OCI-LY1 (cell line): ENCODE measurements around the gene CPNE8.

Source experiments
- H2AFZ ChIP-seq: fragments of 200-600 bp; sonication (generic), shearing (Covaris generic); 2 replicates; pipeline ENCODE4 v1.6.0; 2014; ENCODE audit warnings: antibody characterized with exemption, mild to moderate bottlenecking, low read length
- H3F3A ChIP-seq: fragments of 200-600 bp; sonication (generic), shearing (Covaris generic); 2 replicates; pipeline ENCODE4 v1.6.0; 2014; ENCODE audit warnings: mild to moderate bottlenecking, antibody characterized with exemption, low read length, moderate library complexity; ENCODE audit not compliant: insufficient read depth
- H3K27ac ChIP-seq: fragments of 200-600 bp; sonication (generic); 2 replicates; pipeline ENCODE4 v1.5.1; 2014; ENCODE audit warnings: low read length, mixed run types, mild to moderate bottlenecking, low read depth; ENCODE audit not compliant: poor library complexity, severe bottlenecking
- H3K27me3 ChIP-seq: fragments of 200-600 bp; sonication (generic); 2 replicates; pipeline ENCODE4 v1.6.0; 2014; ENCODE audit warnings: antibody characterized with exemption, mild to moderate bottlenecking, low read length, moderate library complexity; ENCODE audit not compliant: insufficient read depth
- H3K36me3 ChIP-seq: fragments of 200-600 bp; sonication (generic); 2 replicates; pipeline ENCODE4 v1.6.1; 2014; ENCODE audit warnings: mild to moderate bottlenecking, antibody characterized with exemption, low read length, moderate library complexity, mixed read lengths; ENCODE audit not compliant: insufficient read depth
- H3K4me1 ChIP-seq: fragments of 200-600 bp; sonication (generic); 2 replicates; pipeline ENCODE4 v1.5.1; 2014; ENCODE audit warnings: mild to moderate bottlenecking, low read length, moderate library complexity; ENCODE audit not compliant: insufficient read depth, severe bottlenecking
- H3K4me2 ChIP-seq: fragments of 200-600 bp; sonication (generic), shearing (Covaris generic); 2 replicates; pipeline ENCODE4 v1.6.1; 2014; ENCODE audit warnings: low read length
- H3K4me3 ChIP-seq: fragments of 200-600 bp; sonication (generic); 2 replicates; pipeline ENCODE4 v1.5.1; 2014; ENCODE audit warnings: low read length, low read depth, mild to moderate bottlenecking, mixed read lengths; ENCODE audit not compliant: poor library complexity, severe bottlenecking
- H3K79me2 ChIP-seq: fragments of 200-600 bp; shearing (Covaris generic); 2 replicates; pipeline ENCODE4 v1.6.1; 2016; ENCODE audit warnings: mixed run types, low read length, mixed read lengths; ENCODE audit not compliant: insufficient read depth
- H3K9ac ChIP-seq: fragments of 200-600 bp; sonication (generic), shearing (Covaris generic); 2 replicates; pipeline ENCODE4 v1.6.1; 2014; ENCODE audit warnings: mild to moderate bottlenecking, low read length, mixed read lengths
- H3K9me2 ChIP-seq: fragments of 200-600 bp; sonication (generic), shearing (Covaris generic); 2 replicates; pipeline ENCODE4 v1.6.1; 2014; ENCODE audit warnings: low read depth, mild to moderate bottlenecking, low read length, mixed read lengths
- H3K9me3 ChIP-seq: fragments of 200-600 bp; shearing (Covaris generic); 2 replicates; pipeline ENCODE4 v1.6.1; 2014; ENCODE audit warnings: low read length, mixed read lengths
- H4K20me1 ChIP-seq: fragments of 200-600 bp; sonication (generic), shearing (Covaris generic); 2 replicates; pipeline ENCODE4 v1.6.0; 2016; ENCODE audit warnings: mild to moderate bottlenecking, low read length; ENCODE audit not compliant: insufficient read depth
- EZH2 ChIP-seq: fragments of 200-600 bp; sonication (generic), shearing (Covaris generic); IDR thresholded peaks from 2 replicates; pipeline ENCODE4 v1.8.0; 2017; ENCODE audit warnings: borderline replicate concordance, mixed run types, mild to moderate bottlenecking, antibody characterized with exemption, low read length, moderate library complexity, mixed read lengths
- TF ChIP-seq, protein P1 (sequence below): fragments of 200-600 bp; sonication (generic), shearing (Covaris generic); IDR thresholded peaks from 2 replicates; pipeline ENCODE4 v1.5.1; 2017; ENCODE audit warnings: mild to moderate bottlenecking, antibody characterized with exemption, low read length, moderate library complexity, mixed read lengths

Gene CPNE8

DNA sequence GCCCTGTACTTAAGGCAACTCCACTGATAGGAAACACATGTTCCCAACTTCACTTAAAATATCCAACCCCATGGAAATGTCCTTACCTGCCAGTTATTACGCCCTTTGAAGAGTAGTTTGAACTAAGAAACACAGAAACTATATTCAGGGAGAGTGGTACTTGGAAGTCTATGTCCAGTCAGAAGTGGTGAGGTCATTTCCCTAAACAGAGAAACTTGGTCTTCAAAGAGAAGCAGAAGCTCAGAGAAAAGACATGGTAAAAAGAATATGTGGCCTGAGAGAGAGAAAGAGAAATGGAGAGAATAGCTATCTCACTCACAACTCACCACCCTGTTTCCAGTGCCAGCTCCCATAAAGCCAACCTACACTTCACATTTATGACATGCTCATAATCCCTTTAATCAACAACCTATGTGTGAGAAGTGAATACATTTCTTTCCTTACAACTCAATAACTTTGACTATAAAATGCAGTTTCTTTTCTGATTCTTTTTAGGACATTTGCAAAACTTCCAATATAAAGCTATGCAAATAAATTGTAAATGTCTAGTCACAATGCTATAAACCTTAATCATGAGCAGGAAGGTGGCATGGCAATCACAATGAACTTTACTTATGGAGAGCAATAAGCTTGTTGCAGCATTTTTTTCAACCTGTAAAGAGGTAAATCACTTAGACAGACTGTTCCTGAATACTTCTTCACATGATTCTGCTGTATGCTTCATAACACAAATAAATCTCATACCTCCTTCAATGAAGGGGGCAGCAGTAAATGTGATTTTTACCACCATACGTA lies 67.1 kb downstream of the CPNE8 start:
- Histone ChIP-seq H3K9me2 (no peaks in the 10 kb centered on the region), H3K79me2 (no peaks in the 10 kb centered on the region), H3K9ac (no peak overlapping the region), H3K27ac (no peak overlapping the region), H3K4me3 (no peak overlapping the region), H3K27me3 (no peaks in the 10 kb centered on the region), H3K9me3 (no peaks in the 10 kb centered on the region), H3F3A (no peaks in the 10 kb centered on the region), H3K4me1 (no peaks in the 10 kb centered on the region), H3K4me2 (no peak overlapping the region), H2AFZ (no peak overlapping the region), H3K36me3 (no peaks in the 10 kb centered on the region), H4K20me1 (no peaks in the 10 kb centered on the region)
- TF ChIP-seq EZH2 = no peak
- TF ChIP-seq, protein P1, sequence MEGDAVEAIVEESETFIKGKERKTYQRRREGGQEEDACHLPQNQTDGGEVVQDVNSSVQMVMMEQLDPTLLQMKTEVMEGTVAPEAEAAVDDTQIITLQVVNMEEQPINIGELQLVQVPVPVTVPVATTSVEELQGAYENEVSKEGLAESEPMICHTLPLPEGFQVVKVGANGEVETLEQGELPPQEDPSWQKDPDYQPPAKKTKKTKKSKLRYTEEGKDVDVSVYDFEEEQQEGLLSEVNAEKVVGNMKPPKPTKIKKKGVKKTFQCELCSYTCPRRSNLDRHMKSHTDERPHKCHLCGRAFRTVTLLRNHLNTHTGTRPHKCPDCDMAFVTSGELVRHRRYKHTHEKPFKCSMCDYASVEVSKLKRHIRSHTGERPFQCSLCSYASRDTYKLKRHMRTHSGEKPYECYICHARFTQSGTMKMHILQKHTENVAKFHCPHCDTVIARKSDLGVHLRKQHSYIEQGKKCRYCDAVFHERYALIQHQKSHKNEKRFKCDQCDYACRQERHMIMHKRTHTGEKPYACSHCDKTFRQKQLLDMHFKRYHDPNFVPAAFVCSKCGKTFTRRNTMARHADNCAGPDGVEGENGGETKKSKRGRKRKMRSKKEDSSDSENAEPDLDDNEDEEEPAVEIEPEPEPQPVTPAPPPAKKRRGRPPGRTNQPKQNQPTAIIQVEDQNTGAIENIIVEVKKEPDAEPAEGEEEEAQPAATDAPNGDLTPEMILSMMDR = no peak

DNA sequence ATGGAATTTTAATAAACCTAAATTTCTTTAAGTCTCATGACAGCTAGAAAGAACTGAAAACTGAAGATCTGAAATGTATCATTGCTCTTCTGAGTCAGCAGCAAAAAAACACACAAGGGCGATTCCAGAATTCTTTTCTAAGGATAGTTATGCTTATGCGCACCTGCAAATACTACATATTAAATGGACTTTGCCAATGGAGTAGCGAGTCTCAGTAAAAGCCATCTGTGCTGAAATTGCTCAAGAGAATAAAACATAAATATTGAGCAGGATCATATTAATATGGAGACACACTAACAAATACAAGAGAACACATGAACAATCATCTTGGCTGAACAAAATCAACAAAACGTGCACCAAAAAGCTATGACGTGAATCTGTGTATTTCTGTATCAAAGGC lies 73.7 kb downstream of the CPNE8 start:
- Histone ChIP-seq H3K36me3 (no peaks in the 10 kb centered on the region), H3K4me1 (no peaks in the 10 kb centered on the region), H3K4me2 (no peak overlapping the region), H3F3A (no peaks in the 10 kb centered on the region), H3K9me2 (no peaks in the 10 kb centered on the region), H3K9ac (no peak overlapping the region), H3K27ac (no peak overlapping the region), H3K79me2 (no peaks in the 10 kb centered on the region), H4K20me1 (no peaks in the 10 kb centered on the region), H3K9me3 (no peaks in the 10 kb centered on the region), H3K27me3 (no peaks in the 10 kb centered on the region), H2AFZ (no peak overlapping the region), H3K4me3 (no peak overlapping the region)
- TF ChIP-seq EZH2 = no peak
- TF ChIP-seq, protein P1 = no peak

DNA sequence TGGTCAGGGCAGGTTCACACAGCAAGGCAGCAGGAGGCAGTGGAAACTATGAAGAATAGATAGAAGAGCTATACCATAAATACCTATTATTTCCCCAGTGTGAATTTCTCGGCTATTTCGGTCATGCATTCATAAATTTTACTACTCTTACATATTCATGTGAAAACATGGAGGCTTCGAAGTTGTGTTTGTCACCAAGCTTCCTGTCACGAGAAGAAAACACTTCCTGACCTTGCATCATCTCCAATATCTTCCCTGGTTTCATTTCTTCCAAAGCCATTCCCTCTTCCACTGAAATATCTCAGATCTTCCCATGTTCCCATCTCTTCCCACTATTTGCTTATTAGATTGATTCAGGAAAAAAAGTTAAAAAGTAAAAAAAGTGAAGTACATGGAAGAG lies 80.4 kb downstream of the CPNE8 start:
- H3F3A ChIP-seq = no peaks in the 10 kb centered on the region
- no peak overlapping the region for H3K4me3 ChIP-seq
- H3K27me3 ChIP-seq = no peaks in the 10 kb centered on the region
- no peaks in the 10 kb centered on the region for H3K36me3 ChIP-seq
- no peak for TF ChIP-seq EZH2
- TF ChIP-seq, protein P1 = no peak
- H2AFZ ChIP-seq = no peak overlapping the region
- H3K4me2 ChIP-seq = no peak overlapping the region
- H4K20me1 ChIP-seq = no peaks in the 10 kb centered on the region
- no peaks in the 10 kb centered on the region for H3K4me1 ChIP-seq
- no peaks in the 10 kb centered on the region for H3K9me2 ChIP-seq
- H3K27ac ChIP-seq = no peak overlapping the region
- H3K9ac ChIP-seq = no peak overlapping the region
- H3K79me2 ChIP-seq = no peaks in the 10 kb centered on the region
- no peaks in the 10 kb centered on the region for H3K9me3 ChIP-seq
